AG09319 (cell line): ENCODE results near the gene TMEM95.

Source experiments
- DNase-seq: peaks from one replicate; pipeline ENCODE4 v3.0.0-alpha.2; 2010; ENCODE audit warnings: low read depth; ENCODE audit errors: extremely low read depth
- TF ChIP-seq, protein P1 (sequence below): IDR thresholded peaks from 2 replicates; pipeline ENCODE4 v1.5.1; 2011; ENCODE audit warnings: low read depth, mild to moderate bottlenecking, inconsistent platforms, low read length, moderate library complexity

TMEM95 gene

DNA sequence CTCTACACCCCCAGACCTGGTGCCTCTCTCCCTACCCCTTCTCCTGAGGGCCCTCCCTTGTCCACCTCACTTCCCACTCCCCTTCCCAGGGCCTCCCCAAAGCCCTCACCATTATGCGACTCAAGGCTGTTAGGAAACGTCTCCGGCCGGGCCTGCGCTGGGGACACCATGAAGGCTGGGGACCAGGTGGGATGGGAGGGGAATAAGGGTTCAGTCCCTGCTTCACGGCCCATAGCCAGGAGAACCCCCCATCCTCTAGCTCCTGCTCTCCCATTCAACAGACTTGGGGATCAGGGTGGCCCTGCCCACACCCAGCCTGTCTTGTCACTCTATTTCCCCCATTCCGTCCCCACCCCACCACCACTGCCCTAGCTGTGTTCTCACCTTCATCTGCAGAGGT lies 27.9 kb upstream of the TMEM95 start:
- TF ChIP-seq, protein P1, sequence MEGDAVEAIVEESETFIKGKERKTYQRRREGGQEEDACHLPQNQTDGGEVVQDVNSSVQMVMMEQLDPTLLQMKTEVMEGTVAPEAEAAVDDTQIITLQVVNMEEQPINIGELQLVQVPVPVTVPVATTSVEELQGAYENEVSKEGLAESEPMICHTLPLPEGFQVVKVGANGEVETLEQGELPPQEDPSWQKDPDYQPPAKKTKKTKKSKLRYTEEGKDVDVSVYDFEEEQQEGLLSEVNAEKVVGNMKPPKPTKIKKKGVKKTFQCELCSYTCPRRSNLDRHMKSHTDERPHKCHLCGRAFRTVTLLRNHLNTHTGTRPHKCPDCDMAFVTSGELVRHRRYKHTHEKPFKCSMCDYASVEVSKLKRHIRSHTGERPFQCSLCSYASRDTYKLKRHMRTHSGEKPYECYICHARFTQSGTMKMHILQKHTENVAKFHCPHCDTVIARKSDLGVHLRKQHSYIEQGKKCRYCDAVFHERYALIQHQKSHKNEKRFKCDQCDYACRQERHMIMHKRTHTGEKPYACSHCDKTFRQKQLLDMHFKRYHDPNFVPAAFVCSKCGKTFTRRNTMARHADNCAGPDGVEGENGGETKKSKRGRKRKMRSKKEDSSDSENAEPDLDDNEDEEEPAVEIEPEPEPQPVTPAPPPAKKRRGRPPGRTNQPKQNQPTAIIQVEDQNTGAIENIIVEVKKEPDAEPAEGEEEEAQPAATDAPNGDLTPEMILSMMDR, result no peak
- DNase-seq, result no peak

- DNase-seq, result no peak
Observed at GRCh38 chr17:7327501-7327900, 27.5 kb upstream of the TMEM95 start.

GRCh38 chr17:7328009-7328408 lies 26.9 kb upstream of the TMEM95 start:
- TF ChIP-seq, protein P1, result no peak
- DNase-seq, result no peak

More at GRCh38 chr17:7327501-7327900, 27.5 kb upstream of the TMEM95 start:
- TF ChIP-seq, protein P1, result no peak

- TF ChIP-seq, protein P1, result no peak; the same call in 1 of the 2 replicates
- DNase-seq, result no peak
Observed at GRCh38 chr17:7328840-7329373, 26.0 kb upstream of the TMEM95 start, which contains the start of gene NEURL4. Gene NEURL4, minus strand, starts transcription at chr17:7329335. Its CDS starts 23 bp downstream, at chr17:7329312.

DNA sequence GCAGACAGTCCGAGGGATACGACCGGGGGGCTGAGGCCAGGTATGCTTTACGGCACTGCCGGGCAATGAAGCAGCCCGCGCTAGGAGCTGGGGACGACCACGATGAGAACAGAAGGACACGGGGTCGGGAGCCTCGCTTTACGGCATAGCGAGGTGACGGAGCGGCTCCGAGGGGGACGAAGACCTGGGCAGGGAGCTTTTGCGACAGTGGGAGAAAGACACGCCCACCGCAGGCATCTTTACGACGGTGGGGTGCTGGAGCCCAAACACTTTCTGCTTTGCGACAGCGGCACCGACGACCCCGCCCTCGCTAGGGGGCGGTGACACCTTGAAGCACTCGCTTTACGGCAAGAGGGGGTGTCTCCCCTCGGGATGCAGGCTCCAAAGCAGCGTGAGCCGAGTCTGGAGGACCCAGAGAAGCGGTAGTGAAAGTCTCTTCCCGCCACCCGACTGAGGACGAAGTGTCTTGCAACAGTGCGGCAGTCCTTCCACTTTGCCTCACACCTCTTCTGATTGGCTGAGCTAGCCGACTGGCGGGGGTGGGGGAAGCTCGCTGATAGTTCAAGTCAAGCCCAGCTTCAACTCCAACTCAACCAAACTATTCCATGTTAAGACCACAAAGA lies 25.5 kb upstream of the TMEM95 start:
- DNase-seq, result peak; percentile 98
- TF ChIP-seq, protein P1, result no peak

DNA sequence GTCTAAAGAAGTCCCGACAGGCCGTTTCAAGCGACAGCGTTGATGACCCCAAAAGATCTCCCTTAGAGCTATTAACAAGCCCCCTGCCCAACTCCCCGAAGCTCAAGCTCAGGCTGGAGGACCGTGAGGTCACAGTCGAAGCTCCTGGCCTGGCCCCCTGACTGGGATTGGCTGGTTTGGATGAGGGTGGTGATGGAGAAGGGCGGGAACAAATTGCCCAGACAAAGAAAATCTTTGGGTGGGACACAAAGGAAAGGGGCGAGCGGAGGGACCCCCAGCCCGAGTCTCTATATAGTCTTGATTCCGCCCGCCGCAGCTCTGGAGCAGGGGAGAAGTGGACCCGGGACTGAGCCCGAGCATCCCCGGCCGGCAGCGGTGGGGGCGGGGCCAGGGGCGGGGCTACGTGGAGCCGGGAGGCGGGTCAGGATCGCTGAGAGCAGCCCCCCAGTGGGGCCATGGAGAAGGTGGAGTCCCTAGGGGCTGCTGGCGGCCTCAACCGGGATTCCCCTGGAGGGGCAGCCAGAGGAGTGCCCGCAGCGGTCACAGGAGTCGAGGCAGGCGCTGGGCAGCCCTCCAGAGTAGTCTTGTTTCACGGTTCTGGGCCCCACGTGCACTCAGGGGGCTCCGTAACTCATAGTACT lies 24.8 kb upstream of the TMEM95 start:
- no peak for DNase-seq
- TF ChIP-seq, protein P1, result no peak

GRCh38 chr17:7330638-7331015 lies 24.3 kb upstream of the TMEM95 start:
- TF ChIP-seq, protein P1, result no peak
- DNase-seq, result no peak
